Bronchial epithelial cell (primary cell): ENCODE measurements around the gene GCNA. TPM values are rescaled to one million over a fixed set of nuclear protein-coding genes. Genes with fewer than 3 reads are reported as not detected.

Experiments used
- DNase-seq: peaks from one replicate; pipeline ENCODE4 v3.0.0-alpha.2; 2010; ENCODE audit warnings: low read depth
- FAIRE-seq: peaks from 2 replicates; lab custom pipeline; 2011; peaks lifted over from hg19 to GRCh38; lab: Jason Lieb, UNC
- H3K27me3 ChIP-seq: 2 replicates; pipeline ENCODE4 v1.5.1; 2011; ENCODE audit warnings: low read length; ENCODE audit not compliant: control insufficient read depth, insufficient read depth
- H3K36me3 ChIP-seq: 2 replicates; pipeline ENCODE4 v1.5.1; 2011; ENCODE audit warnings: low read length; ENCODE audit not compliant: control insufficient read depth, insufficient read depth
- H3K4me3 ChIP-seq: 2 replicates; pipeline ENCODE4 v1.5.1; 2011; ENCODE audit warnings: mild to moderate bottlenecking, low read depth, low read length, control low read depth
- CTCF ChIP-seq: IDR thresholded peaks from 2 replicates; pipeline ENCODE4 v1.5.1; 2011; ENCODE audit warnings: mild to moderate bottlenecking, moderate library complexity, low read length, control low read depth, inconsistent platforms; ENCODE audit not compliant: insufficient read depth, severe bottlenecking
- total RNA-seq: library from RNA; depleted of rRNA; stranded (reverse); fragments of >200 nt; gene quantifications from 2 replicates; pipeline ENCODE4 v1.2.1, GENCODE V29; 2014

GCNA gene
- total RNA-seq, 1 donor from 2014 or later: 1.6 TPM

- H3K4me3 ChIP-seq: no peak overlapping the region
- FAIRE-seq: no peak
- no peak for TF ChIP-seq CTCF
- H3K36me3 ChIP-seq: no peaks in the 10 kb centered on the region
- DNase-seq: no peak
- no peaks in the 10 kb centered on the region for H3K27me3 ChIP-seq
These were observed 75.1 kb downstream of the GCNA start for GRCh38 chrX:71653344-71653743.

- DNase-seq (no peak), FAIRE-seq (no peak)
- no peak for TF ChIP-seq CTCF
- Histone ChIP-seq H3K27me3 (no peaks in the 10 kb centered on the region), H3K36me3 (no peaks in the 10 kb centered on the region), H3K4me3 (no peak overlapping the region)
These were observed 79.0 kb downstream of the GCNA start for GRCh38 chrX:71657267-71657666.

GRCh38 chrX:71659342-71659741, 81.1 kb downstream of the GCNA start:
- DNase-seq: no peak
- TF ChIP-seq CTCF: no peak
- Histone ChIP-seq H3K4me3 (no peak overlapping the region), H3K27me3 (no peaks in the 10 kb centered on the region), H3K36me3 (no peaks in the 10 kb centered on the region)
- FAIRE-seq: no peak

- DNase-seq (no peak), FAIRE-seq (no peak)
- H3K4me3 ChIP-seq: no peak overlapping the region
- H3K36me3 ChIP-seq: no peaks in the 10 kb centered on the region
- TF ChIP-seq CTCF: no peak
- no peaks in the 10 kb centered on the region for H3K27me3 ChIP-seq
These were observed 81.7 kb downstream of the GCNA start for GRCh38 chrX:71659959-71660358.

GRCh38 chrX:71660562-71661416, 82.6 kb downstream of the GCNA start:
- TF ChIP-seq CTCF: no peak

More at GRCh38 chrX:71660562-71661416, 82.6 kb downstream of the GCNA start:
- no peak overlapping the region for H3K4me3 ChIP-seq
- H3K27me3 ChIP-seq: no peaks in the 10 kb centered on the region
- DNase-seq (no peak), FAIRE-seq (no peak)
- no peaks in the 10 kb centered on the region for H3K36me3 ChIP-seq
